NK-92 treated with Interleukin-12 subunit alpha and Interleukin-12 subunit beta, amount 100 ng/mL, for 24 hours (cell line): ENCODE data around the gene TENM3.

ENCODE experiments used
- DNase-seq: peaks from one replicate; lab custom pipeline; 2025; lab: John Stamatoyannopoulos, UW

Gene TENM3

GRCh38 chr4:182818926-182819730 lies 575.9 kb downstream of the TENM3 start:
- DNase-seq = no peak

DNA sequence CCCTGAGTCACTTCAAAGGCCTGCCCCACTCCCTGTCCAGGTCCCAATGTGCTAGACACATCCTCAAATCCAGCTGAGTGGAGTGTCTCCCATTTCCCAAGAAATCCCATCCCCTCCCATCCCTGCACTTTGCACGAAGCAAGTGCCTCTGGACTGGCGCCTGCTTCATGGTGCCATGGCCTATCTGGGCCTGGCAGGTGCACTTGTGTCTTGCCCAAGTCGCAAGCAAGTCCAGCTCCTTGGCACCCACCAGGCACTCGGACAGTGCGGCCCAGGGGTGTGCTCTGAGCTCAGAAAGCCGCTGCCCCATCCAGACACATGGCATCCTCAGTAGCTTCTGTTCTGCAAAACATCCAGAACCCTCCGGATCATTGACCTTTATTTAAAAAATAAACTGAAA lies 576.5 kb downstream of the TENM3 start:
- no peak for DNase-seq

GRCh38 chr4:182822554-182822953 lies 579.4 kb downstream of the TENM3 start:
- DNase-seq = no peak

DNA sequence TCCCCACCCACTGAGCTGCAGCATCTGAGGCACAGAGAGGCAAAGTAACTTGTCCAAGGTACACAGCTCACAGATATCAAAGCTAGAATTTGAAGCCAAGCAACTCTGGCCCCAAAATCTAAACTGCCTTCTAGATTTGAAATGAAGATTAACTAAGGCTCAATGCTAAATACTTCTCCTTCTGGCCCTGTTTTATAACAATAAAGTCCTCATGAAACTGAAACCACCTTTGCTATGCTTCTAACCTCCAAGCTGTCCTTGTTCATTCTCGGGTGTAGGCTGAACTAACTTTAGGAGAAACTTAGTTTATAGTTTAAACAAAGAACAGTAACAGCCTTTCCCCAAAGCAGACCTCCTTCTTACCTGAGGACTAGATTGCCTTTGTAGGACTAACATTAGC lies 580.4 kb downstream of the TENM3 start:
- no peak for DNase-seq

- no peak for DNase-seq
Measured at GRCh38 chr4:182825003-182825402, 581.8 kb downstream of the TENM3 start.

DNA sequence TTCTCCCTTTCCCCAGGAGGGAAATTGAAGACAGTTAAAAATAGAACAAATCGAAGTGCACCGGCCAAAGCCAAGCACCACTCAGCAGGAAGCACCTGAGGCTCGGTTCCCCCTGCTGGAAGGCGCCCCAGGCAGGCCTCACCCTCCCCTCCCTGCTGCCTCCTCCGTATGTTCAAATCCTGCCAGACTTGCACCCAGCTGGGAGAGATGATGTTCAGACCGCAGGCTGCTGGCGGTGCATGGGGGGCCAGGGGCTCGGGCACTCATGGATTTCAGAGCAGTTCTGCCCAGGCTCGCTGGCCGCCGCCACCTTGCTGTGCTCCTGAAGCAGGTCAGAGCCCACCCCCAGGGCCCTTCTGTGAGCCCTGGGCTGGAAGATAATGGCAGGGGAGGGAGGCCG lies 582.6 kb downstream of the TENM3 start:
- DNase-seq = no peak

- DNase-seq = no peak
Measured at GRCh38 chr4:182826391-182826790, 583.2 kb downstream of the TENM3 start.

- no peak for DNase-seq
Measured at GRCh38 chr4:182827166-182827565, 584.0 kb downstream of the TENM3 start.

DNA sequence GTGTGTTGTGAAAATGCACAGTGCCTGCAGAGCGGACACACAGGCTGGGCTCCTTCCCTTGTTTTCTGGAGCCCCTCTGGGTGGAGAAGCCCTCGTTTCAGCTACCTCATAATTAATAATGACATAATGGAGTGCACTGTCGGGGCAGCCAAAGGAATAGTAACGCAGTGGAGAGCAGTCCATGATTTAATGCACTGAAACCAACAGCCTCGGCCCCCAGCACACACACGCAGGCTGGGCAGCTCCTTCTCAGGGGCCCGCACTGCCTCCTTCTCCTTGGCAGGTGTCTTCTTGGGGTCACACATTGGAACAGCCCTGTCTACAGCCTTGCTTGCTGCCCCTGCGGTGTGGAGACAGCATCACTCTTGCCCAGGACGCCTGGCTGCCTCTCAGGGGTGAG lies 584.8 kb downstream of the TENM3 start:
- no peak for DNase-seq

DNA sequence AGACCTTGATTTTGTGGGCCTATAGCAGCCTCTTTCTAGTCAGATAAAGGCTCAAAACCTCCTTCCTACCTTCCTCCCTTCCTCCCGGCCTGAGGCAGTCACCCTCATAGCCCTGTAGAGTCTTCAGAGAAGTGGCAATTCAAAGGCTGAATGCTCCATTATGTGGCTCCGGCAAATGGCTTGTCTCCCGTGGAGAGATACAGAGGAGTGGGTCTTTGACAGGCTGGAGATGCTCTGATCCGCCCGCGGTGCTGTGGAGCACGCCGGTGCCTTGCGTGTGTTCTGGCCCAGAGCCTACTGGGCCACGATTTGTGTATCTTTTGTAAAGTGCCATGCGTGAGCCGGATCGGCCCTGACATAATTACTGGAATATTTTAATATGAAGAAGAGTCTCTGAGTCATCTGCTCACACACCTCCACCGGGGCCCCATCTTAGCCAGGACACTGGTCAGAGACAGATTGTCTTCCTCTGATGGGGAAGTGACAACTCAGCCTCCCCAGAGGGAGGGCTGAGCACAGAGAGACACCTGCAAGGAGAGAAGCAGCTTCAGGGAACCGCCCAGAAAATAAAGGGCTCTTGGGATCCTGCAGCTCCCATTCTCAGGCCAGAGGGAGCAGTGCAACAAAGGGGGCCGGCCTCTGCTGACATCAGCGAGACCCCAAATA lies 585.3 kb downstream of the TENM3 start:
- DNase-seq = no peak

GRCh38 chr4:182829196-182829595 lies 586.0 kb downstream of the TENM3 start:
- DNase-seq = no peak

- no peak for DNase-seq
Measured at GRCh38 chr4:182831376-182831775, 588.2 kb downstream of the TENM3 start.

GRCh38 chr4:182832352-182833120 lies 589.3 kb downstream of the TENM3 start:
- no peak for DNase-seq

GRCh38 chr4:182835006-182835740 lies 592.0 kb downstream of the TENM3 start:
- DNase-seq = no peak

GRCh38 chr4:182837831-182838230 lies 594.6 kb downstream of the TENM3 start:
- DNase-seq = no peak

GRCh38 chr4:182838535-182838934 lies 595.3 kb downstream of the TENM3 start:
- DNase-seq = no peak

- DNase-seq = no peak
Measured at GRCh38 chr4:182839256-182839655, 596.1 kb downstream of the TENM3 start.

- DNase-seq = no peak
Measured at GRCh38 chr4:182840108-182840507, 596.9 kb downstream of the TENM3 start.

GRCh38 chr4:182842104-182842600 lies 599.0 kb downstream of the TENM3 start:
- DNase-seq = no peak

GRCh38 chr4:182842759-182843390 lies 599.7 kb downstream of the TENM3 start:
- DNase-seq = no peak

GRCh38 chr4:182843808-182844325 lies 600.7 kb downstream of the TENM3 start:
- no peak for DNase-seq
